ENCODE results near the gene NOL4.

DNA sequence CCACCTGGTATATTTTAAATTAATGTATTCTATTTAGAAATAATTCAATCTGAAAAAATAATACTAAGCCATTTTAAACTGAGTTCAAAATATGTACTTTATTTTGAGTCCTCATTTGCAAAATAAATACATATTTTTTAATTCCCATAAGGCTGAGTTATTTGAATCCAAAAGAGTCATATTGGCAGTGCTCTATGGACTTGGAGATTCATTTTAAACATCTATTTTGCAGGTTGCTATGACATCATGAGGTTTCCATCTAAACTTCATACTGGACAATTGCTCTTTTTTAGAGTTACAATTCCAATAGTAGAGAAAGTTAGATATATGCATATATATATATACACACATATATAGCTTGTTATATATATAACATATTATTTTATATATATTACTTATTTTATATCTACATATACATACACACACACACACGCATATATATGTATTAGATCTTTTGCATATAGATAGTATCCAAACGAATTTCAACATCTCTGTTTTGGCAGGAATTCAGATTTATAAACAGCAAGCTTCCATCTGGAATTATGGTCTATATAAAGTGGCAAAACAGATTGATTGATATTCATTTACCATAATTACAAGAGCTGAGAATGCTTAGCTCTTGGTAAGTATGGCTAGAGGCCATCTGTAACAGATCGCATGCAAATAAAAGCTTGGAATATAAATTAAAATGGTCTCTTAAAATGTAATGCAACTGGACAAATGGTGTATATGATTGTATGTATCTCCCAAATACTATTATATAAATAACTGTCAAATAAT lies 34.9 kb downstream of the NOL4 start:
- TF ChIP-seq, protein P1, sequence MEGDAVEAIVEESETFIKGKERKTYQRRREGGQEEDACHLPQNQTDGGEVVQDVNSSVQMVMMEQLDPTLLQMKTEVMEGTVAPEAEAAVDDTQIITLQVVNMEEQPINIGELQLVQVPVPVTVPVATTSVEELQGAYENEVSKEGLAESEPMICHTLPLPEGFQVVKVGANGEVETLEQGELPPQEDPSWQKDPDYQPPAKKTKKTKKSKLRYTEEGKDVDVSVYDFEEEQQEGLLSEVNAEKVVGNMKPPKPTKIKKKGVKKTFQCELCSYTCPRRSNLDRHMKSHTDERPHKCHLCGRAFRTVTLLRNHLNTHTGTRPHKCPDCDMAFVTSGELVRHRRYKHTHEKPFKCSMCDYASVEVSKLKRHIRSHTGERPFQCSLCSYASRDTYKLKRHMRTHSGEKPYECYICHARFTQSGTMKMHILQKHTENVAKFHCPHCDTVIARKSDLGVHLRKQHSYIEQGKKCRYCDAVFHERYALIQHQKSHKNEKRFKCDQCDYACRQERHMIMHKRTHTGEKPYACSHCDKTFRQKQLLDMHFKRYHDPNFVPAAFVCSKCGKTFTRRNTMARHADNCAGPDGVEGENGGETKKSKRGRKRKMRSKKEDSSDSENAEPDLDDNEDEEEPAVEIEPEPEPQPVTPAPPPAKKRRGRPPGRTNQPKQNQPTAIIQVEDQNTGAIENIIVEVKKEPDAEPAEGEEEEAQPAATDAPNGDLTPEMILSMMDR (conservative IDR thresholded peaks at IDR 0.05; ENCODE audit: low read length), result no peak
- no peak for TF ChIP-seq EZH2phosphoT487 (IDR thresholded peaks at IDR 0.05; ENCODE audit: borderline replicate concordance, low read depth, low read length)
